Stimulated activated CD4-positive, alpha-beta T cell treated with anti-CD3 and anti-CD28 coated beads, Interleukin-15, amount 100 ng/mL, for 24 hours (primary cell): ENCODE measurements around the gene ASPG.

ENCODE experiments used
- DNase-seq: peaks from one replicate; pipeline ENCODE4 v3.0.0-alpha.2; 2020

Gene ASPG

GRCh38 chr14:104138718-104139459 lies 53.4 kb downstream of the ASPG start:
- no peak for DNase-seq

GRCh38 chr14:104139460-104140212 lies 54.1 kb downstream of the ASPG start:
- DNase-seq: no peak

DNA sequence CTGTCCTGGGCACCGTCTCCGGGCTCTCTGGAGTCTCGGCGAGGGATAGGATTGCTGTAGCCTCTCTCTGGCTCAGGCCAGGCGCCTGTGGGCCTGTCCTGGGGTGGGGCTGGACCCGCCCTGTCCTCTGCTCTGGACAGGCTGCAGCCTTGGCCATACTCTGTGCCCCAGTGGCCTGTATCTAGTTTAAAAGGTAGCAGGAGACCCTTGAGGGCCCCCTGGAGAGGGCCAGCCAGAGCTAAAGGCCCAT lies 54.6 kb downstream of the ASPG start:
- no peak for DNase-seq

- DNase-seq: no peak
Measured at GRCh38 chr14:104140463-104141331, 55.2 kb downstream of the ASPG start.

DNA sequence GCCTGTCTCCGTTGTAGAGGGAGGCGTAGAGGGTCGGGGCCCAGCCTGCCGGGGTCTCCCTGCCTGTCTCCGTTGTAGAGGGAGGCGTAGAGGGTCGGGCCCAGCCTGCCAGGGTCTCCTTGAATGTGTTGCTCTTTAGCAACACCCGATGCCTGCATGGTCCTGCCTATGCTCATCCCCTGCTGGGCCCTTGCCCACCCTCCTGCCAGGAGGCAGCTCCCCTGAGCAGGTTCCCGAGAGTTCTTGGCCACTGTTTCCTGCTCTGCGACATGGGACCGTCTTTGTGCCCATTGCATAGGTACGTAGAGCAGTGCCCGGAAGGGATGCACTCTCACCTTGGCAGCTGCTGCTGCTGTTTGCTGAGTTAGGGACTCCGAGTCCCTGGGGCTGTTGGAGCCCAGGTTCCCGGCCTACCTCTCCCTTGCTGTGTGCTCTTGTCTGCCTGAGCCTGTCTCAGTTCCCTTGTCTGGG lies 56.2 kb downstream of the ASPG start:
- DNase-seq: no peak

GRCh38 chr14:104142136-104142945 lies 56.8 kb downstream of the ASPG start:
- DNase-seq: no peak

- no peak for DNase-seq
Measured at GRCh38 chr14:104142946-104143470, 57.5 kb downstream of the ASPG start.

DNA sequence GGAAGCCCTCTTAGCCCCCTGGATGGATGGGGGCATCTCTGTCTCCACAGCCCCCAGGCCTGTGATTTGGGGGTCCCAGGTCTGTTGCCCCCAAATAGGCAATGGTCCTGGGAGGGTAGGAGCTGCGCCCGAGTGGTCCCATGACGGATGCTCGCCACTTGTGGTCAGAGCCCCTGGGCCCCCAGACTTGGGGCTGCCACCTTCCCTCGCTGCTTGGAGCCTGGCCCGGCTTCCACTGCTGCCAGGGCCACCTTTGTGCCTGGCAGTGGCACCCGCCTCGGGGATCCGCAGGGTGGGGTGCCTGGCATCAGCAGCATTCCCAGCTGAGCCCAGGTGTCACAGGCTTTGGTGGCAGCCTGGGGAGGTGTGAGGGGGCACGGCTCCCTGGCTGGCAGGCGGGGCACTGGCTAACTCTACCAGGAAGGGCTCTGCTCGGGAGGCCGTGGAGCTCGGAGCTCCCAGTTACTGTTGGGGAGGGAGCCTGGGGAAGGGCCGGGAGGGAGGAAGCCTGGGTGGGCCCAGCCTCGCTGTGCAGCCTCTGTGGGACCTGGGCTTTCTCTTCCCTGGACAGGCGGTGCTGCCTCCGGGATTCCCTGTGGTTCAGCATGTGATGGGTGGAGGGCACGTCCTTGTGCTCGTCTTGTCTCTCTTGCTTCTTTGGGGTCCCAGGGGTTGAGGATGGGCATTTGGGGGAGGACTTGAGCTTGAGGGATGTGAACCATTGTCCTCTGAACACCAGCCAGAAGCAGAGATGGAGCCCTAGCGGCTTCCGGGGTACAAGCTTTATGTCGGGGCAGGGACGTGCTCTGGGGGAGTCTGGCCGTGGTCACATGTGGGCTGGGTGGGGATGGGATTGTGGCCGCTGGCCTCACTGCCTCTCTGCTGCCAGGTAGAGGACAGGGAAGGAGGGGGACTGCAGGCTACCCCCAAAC lies 58.3 kb downstream of the ASPG start:
- no peak for DNase-seq

GRCh38 chr14:104144453-104144790 lies 58.9 kb downstream of the ASPG start:
- DNase-seq: no peak

GRCh38 chr14:104144911-104145825 lies 59.7 kb downstream of the ASPG start:
- DNase-seq: no peak

DNA sequence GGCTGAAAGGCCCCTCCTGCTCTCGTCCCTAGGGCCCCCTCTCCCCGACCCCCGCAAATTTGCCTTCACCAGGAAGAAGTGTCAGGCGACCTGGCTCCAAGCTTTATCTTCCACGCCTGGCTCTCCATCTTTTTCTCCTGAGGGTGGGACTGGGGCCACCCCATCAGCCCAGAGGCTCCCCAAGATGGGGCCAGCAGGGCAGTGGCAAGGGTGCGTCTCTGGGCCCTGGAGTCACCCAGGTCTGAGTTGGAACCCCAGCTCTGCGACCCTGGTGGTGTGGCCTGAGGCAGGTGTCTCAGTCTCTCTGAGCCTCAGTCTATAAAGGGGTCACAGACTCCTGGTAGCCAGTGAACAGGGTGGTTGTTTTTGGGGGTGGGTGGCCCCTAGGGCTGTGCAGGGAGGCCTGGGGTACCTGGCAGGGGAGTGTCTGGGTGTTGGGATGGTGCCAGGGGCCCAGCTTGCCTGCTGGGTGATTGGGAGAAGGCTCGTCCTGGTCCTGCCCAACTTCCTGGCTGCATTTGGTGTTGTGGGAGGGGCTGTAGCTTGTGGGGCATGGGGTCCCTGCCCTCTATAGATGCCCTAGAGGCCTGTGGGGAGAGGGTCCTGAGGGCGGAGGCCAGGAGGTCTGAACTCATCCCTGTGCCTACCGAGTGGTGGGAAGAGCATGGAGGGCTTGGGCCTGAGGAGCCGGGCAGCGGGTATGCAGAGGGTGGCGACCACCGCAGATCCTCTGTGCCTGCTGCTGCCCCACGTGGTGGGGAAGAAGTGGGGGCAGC lies 60.5 kb downstream of the ASPG start:
- no peak for DNase-seq

DNA sequence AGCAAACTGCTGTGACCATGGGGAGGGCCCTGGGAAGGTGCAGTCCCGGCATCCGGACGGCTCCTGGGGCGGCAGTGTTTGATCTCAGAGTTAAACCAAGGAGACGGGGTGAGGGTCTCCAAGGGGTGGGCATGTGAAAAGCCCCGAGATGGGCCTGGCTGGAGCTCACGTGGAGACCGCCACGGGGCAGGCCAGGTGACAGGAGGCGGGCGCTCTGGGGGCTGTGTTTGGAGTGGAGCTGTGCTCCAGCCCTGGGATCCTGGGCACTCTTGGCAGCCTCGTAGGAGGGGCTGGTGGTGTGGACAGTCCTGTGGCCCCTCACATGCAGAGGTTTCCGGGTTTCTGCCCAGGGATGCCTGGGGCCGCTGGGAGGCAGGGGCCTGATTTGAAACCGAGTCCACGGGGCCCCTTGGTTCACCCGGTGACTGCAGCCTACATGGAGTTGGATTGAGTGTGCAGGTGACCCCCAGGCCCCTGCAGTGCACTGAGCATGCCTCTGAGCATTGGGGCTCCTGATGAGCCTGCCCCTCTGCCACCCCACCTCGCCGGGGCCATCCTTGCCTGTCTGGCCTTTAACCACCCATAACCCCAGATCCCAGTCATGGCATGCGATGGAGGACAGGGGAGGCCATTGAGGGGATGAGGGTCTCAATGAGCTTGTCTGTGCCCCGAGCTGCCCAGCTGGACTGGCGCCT lies 61.3 kb downstream of the ASPG start:
- no peak for DNase-seq

DNA sequence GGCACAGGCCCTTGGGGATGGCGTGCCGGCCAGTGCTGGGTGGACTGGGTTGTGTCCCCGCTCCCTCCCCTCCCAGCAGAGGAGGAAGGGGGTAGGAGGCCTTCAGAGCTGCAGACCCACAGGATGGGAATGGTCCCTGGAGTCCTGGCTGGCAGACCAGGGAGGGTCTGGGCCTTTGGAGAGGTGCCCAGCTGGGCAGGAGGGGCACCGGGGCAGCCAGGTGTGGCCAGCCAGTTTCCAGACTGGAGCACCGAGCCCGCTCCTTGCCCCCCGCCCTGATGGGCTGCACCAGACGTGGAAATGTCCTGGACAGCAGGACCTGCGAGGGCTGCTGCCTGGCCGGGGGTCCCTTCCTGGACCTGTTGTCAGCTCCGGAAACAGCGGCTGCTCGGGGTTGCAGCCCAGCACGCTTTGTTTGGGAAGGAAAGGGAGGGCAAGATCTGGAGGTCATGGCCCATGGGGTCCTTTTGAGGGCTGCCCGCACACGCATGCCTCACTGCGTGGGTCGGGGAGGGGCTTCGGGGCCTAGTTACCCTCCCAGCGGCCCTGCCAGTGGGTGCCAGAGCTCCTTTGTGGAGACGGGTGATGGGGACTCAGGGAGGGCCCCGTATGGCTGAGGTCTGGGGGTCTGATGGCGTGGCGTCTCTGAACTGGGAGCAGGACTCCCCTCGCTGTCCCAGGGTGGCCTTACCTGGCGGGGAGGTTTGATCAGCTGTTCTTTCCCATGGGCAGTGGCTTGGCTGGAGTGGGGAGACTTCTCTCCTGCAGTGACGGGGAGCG lies 62.0 kb downstream of the ASPG start:
- no peak for DNase-seq

- DNase-seq: no peak
Measured at GRCh38 chr14:104148433-104149277, 63.2 kb downstream of the ASPG start.

DNA sequence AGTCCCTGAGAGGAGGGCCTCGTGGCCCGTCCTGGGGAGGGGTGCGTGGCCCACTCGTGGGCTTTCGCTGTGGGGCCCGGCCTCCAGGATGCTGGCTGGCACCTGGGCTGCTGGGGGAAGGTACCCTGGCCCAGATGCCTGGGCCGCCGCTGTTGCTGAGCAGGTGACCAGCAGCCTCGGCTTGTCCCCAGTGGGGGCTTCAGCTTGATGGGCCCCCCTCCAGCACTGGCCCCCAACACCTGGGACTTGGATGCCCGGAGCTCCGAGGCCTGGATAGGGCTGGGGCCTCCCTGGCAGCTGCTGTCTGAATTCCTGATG lies 63.7 kb downstream of the ASPG start:
- DNase-seq: no peak

DNA sequence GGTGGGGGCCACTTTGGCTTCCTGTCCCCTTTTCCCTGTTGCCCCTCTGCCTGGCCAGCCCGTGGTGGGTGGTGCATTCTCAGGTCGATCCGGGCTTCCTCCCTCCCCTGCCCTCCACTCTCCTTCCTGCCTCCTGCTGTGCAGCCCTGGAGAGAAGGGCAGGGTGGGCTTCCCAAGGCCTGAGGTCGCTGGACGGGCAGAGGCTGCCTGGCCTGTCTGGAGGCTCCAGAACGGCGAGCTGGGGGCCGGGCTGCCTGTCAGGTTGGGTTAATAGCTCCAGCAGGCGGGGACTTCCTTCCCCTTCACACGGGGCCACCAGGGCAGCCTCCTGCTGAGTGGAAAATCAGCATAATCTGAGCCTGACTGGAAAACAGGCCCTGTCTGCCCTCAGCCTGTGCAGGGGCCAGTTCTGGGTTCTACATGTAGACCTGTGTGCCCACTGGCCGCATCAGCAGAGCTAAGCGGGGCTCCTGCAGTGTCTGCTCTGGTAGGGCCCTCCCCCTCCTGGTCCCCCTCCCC lies 64.2 kb downstream of the ASPG start:
- DNase-seq: peak; percentile 49
